ENCODE data around the gene CPNE7. TPM values are rescaled to one million over a fixed set of nuclear protein-coding genes. Genes with fewer than 3 reads are reported as not detected.

Gene CPNE7
- total and polyA plus RNA-seq, 9 of the 15 experiments (the other 6 are each of a cell fraction or from before 2014, with no cell fraction given), result 0.30 to 73.4 (median 32.7) TPM

DNA sequence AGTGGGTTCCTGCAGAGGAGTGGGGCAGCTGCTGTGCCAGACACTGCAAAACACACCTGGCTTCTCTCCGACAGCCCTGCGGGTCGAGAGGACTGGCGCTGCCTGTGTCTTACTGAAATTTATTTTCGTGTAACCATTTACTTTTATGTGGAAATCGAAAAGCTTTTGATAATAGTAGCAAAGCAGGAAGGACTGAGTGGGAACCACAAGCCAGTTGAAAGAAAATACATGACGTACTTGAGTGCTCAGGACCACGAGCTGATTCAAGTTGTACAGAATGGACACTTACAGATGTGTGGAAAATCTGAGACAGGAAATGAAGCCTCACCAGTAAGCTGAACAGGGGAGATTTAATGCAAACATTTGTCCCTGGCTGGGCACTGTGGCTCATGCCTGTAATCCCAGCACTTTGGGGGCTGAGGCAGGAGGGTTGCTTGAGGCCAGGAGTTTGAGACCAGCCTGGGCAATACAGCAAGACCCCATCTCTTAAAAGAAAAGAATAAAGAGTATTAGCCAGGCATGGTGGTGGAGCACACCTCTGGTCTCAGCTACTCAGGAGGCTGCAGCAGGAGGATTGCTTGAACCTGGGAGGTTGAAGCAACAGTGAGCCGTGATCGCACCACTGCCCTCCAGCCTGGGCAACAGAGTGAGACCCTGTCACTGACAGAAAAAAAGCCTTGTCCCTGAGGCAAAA, 26.4 kb upstream of the CPNE7 start:
- Histone ChIP-seq H3K4me3 (no peak overlapping the region), H3K27me3 (ENCODE audit: control insufficient read depth in 2 of 2, insufficient read depth in 2 of 2, low read length in 2 of 2) (no peaks in the 10 kb centered on the region), H3K9ac (ENCODE audit: insufficient read depth in 1 of 2, low read depth in 2 of 2, low read length in 2 of 2) (0 out of 4 replicates have a peak overlapping the region, but pooled peaks of 1 of the 2 experiments have one; percentile 54), H3K9me1 (ENCODE audit: control insufficient read depth, insufficient read depth, low read length) (peaks cover 2% of the 10 kb centered on the region), H3K4me2 (ENCODE audit: insufficient read depth, low read length) (no peak overlapping the region), H2AFZ (ENCODE audit: low read depth, low read length) (no peak overlapping the region), H3K36me3 (ENCODE audit: control insufficient read depth, insufficient read depth, low read length) (peaks cover 87% of the 10 kb centered on the region; the same call in 2 of the 3 replicates), H3K4me1 (replicated peaks in 1 of 2; ENCODE audit: control insufficient read depth in 2 of 2, insufficient read depth in 2 of 2, low read length in 2 of 2) (peaks cover 0 to 2% of the 10 kb centered on the region in 2 experiments; a peak in 1 of 5 replicates), H3K79me2 (ENCODE audit: control insufficient read depth, insufficient read depth, low read length) (no peaks in the 10 kb centered on the region), H3K27ac (ENCODE audit: extremely low read depth, low read depth, low read length) (no peak overlapping the region), H4K20me1 (replicated peaks; ENCODE audit: control insufficient read depth, insufficient read depth, low read length) (no peaks in the 10 kb centered on the region; the same call in 1 of the 2 replicates), H3K9me3 (replicated peaks; ENCODE audit: control insufficient read depth, insufficient read depth, low read depth, low read length) (no peaks in the 10 kb centered on the region)
- ChIA-PET POLR2A (interaction anchor here (0.7 kb wide), 1 partner anchor 173 kb away, joined by 3 read pairs; no protein-coding TSS in a partner anchor), CTCF (ENCODE audit: low intra/inter-chr PET ratio) (no interaction called here)
- BruUV-seq (replicated peaks), result no TSS peak
- FAIRE-seq (no peak), DNase-seq (ENCODE audit: extremely low read depth in 1 of 4, low spot score in 3 of 4) (no peak), ATAC-seq (no peak)
- in situ Hi-C loops (cut with MboI) (no loop called here), intact Hi-C loops (cut with micrococcal nuclease) (no loop called here)
- 88% methylated on average over 10 of the region's 10 CpGs for WGBS (ENCODE audit: insufficient coverage, low coverage, missing lambda C conversion rate)
- TF ChIP-seq ZBTB7A (IDR thresholded peaks at IDR 0.05; ENCODE audit: borderline replicate concordance, control insufficient read depth, low read depth, low read length), result no peak
- peak; percentile 78 for TF ChIP-seq ZNF121 (CRISPR knock-in tag; conservative IDR thresholded peaks at IDR 0.05)

DNA sequence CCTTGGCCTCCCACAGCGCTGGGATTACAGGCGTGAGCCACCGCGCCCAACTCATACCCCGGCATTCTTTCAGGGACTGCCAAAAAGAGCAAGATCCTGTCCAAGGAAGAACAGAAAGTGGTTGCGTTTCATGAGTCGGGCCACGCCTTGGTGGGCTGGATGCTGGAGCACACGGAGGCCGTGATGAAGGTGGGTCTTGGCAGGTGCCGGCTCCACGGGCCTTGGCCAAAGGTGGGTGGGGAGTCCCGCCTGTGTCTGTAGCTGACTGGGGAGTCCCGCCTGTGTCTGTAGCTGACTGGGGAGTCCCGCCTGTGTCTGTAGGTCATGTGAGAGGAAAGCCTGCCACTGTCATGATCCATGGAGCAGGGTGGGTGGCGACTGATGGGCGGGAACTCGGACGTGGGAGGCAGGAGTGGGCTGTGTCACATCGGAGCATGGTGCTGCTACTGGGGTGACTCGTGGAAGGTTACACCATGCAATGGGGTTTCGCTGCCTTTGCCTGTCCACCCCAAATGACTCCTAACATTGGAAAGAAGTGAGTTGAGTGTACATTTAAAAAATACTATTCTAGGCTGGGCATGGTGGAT, 25.0 kb upstream of the CPNE7 start:
- FAIRE-seq (no peak), DNase-seq (ENCODE audit: extremely low read depth in 1 of 4, low spot score in 3 of 4) (no peak), ATAC-seq (no peak)
- WGBS (ENCODE audit: insufficient coverage, low coverage, missing lambda C conversion rate), result 90% methylated on average over 22 of the region's 22 CpGs
- Histone ChIP-seq H3K9ac (ENCODE audit: insufficient read depth in 1 of 2, low read depth in 2 of 2, low read length in 2 of 2) (0 out of 4 replicates have a peak overlapping the region, but pooled peaks of 1 of the 2 experiments have one; percentile 6), H3K4me1 (replicated peaks in 1 of 2; ENCODE audit: control insufficient read depth in 2 of 2, insufficient read depth in 2 of 2, low read length in 2 of 2) (peaks cover 0 to 2% of the 10 kb centered on the region in 2 experiments; a peak in 1 of 5 replicates), H3K4me2 (ENCODE audit: insufficient read depth, low read length) (no peak overlapping the region), H3K9me1 (ENCODE audit: control insufficient read depth, insufficient read depth, low read length) (peaks cover 2% of the 10 kb centered on the region), H3K36me3 (ENCODE audit: control insufficient read depth, insufficient read depth, low read length) (peaks cover 86% of the 10 kb centered on the region; the same call in 2 of the 3 replicates), H3K27me3 (ENCODE audit: control insufficient read depth in 2 of 2, insufficient read depth in 2 of 2, low read length in 2 of 2) (no peaks in the 10 kb centered on the region), H3K4me3 (no peak overlapping the region), H3K27ac (ENCODE audit: extremely low read depth, low read depth, low read length) (no peak overlapping the region), H2AFZ (ENCODE audit: low read depth, low read length) (no peak overlapping the region), H3K9me3 (replicated peaks; ENCODE audit: control insufficient read depth, insufficient read depth, low read depth, low read length) (no peaks in the 10 kb centered on the region), H3K79me2 (ENCODE audit: control insufficient read depth, insufficient read depth, low read length) (no peaks in the 10 kb centered on the region), H4K20me1 (replicated peaks; ENCODE audit: control insufficient read depth, insufficient read depth, low read length) (no peaks in the 10 kb centered on the region; the same call in 1 of the 2 replicates)
- TF ChIP-seq PTBP1 (IDR thresholded peaks at IDR 0.05; ENCODE audit: low read depth, low read length), result no peak
- no peak for TF ChIP-seq SNIP1 (IDR thresholded peaks at IDR 0.05; ENCODE audit: low read depth)
- 0 out of 2 replicates have a peak, but pooled peaks have one; percentile 34 for TF ChIP-seq POLR2G (IDR thresholded peaks at IDR 0.05; ENCODE audit: low read depth, low read length)
- CTCF ChIA-PET (ENCODE audit: low intra/inter-chr PET ratio), result no interaction called here
- in situ Hi-C loops (cut with MboI), result no loop called here
- no TSS peak for BruUV-seq (replicated peaks)
- intact Hi-C loops (cut with micrococcal nuclease), result no loop called here
- POLR2A ChIA-PET, result interaction anchor here (1.6 kb wide), 1 partner anchor 13 kb away, joined by 4 read pairs; no protein-coding TSS in a partner anchor

Measured in K562 (cell line).